ENCODE measurements around the gene CAPN11. TPM values are rescaled to one million over a fixed set of nuclear protein-coding genes. Genes with fewer than 3 reads are reported as not detected.

Gene CAPN11
- total RNA-seq, 2 experiments from 2014 or later, result not detected

Other genes with a start within 250 kb of the CAPN11 start
- gene MRPL14, start 31.4 kb upstream of the CAPN11 start, total RNA-seq, result 10 to 100 TPM; 45.8 to 47.5 TPM
- gene TMEM63B, start 31.3 kb upstream of the CAPN11 start, total RNA-seq, result 10 to 100 TPM; 11.1 to 11.6 TPM
- gene MYMX, start 58.1 kb downstream of the CAPN11 start, total RNA-seq, result not detected
- gene SLC29A1, start 64.8 kb downstream of the CAPN11 start, total RNA-seq, result 10 to 100 TPM; 39.8 to 49.9 TPM
- gene HSP90AB1, start 88.3 kb downstream of the CAPN11 start, total RNA-seq, result 1,000 to 10,000 TPM in 1 of 2 experiments, 100 to 1,000 TPM in 1; 734 to 1,112 TPM
- gene SLC35B2, start 98.7 kb downstream of the CAPN11 start, total RNA-seq, result 10 to 100 TPM; 28.0 to 39.6 TPM
- 10 to 100 TPM; 24.5 to 37.7 TPM for gene NFKBIE, start 106.7 kb downstream of the CAPN11 start, total RNA-seq
- under 1 TPM in 1 of 2 experiments, not detected in 1; 0.06 TPM for gene TMEM151B, start 111.6 kb downstream of the CAPN11 start, total RNA-seq
- 10 to 100 TPM; 21.1 to 23.7 TPM for gene AARS2, start 154.5 kb downstream of the CAPN11 start, total RNA-seq
- gene SPATS1, start 183.8 kb downstream of the CAPN11 start, total RNA-seq, result not detected
- 10 to 100 TPM; 22.2 to 26.2 TPM for gene CDC5L, start 228.9 kb downstream of the CAPN11 start, total RNA-seq